Adrenal gland (tissue), 12 donors: Measurements from ENCODE around the gene UBE2E3. TPM values are rescaled to one million over a fixed set of nuclear protein-coding genes. Genes with fewer than 3 reads are reported as not detected.

Experiments used
- DNase-seq, 7 donors: peaks; one replicate each; pipeline ENCODE4 v3.0.0-alpha.2; 2019 to 2020
- H3K27ac ChIP-seq, 5 donors: fragments of 200-600 bp; sonication (generic) in 4 of 5; 1 replicate in 3 of 5; 2 replicates in 2 of 5; pipeline versions ENCODE4 v1.5.1 to v1.8.0; 2016 to 2020; ENCODE audit warnings: mild to moderate bottlenecking in 1 of 5
- H3K27me3 ChIP-seq: fragments of 200-600 bp; 2 replicates; pipeline ENCODE4 v1.8.0; 2021
- H3K36me3 ChIP-seq, 2 donors: fragments of 200-600 bp; replicated peaks in 1 of 2; 1 replicate in 1 of 2; 2 replicates in 1 of 2; pipeline versions ENCODE4 v1.5.1 to v1.8.0; 2018 to 2022
- H3K4me1 ChIP-seq, 2 donors: fragments of 200-600 bp; replicated peaks in 1 of 2; 1 replicate in 1 of 2; 2 replicates in 1 of 2; pipeline versions ENCODE4 v1.5.1 to v1.8.0; 2018 to 2021
- H3K4me3 ChIP-seq, 4 donors: fragments of 200-600 bp; sonication (generic) in 3 of 4; one replicate each; pipeline ENCODE4 v1.5.1; 2016 to 2018
- H3K9me3 ChIP-seq, 3 donors: fragments of 200-600 bp; sonication (generic) in 1 of 3; replicated peaks in 1 of 3; 1 replicate in 2 of 3; 2 replicates in 1 of 3; pipeline versions ENCODE4 v1.5.1 to v1.8.0; 2016 to 2021
- CTCF ChIP-seq, 6 experiments: fragments of 450-650 bp in 4 of 6; fragments of 200-600 bp in 2 of 6; sonication (generic) in 1 of 6; IDR thresholded peaks; 1 replicate in 5 of 6; 2 replicates in 1 of 6; pipeline versions ENCODE4 v1.5.1 to v1.8.0; 2016 to 2021; ENCODE audit warnings: antibody characterized with exemption in 6 of 6, mild to moderate bottlenecking in 2 of 6, moderate library complexity in 1 of 6
- POLR2A ChIP-seq, 2 donors: fragments of 450-650 bp; IDR thresholded peaks; one replicate each; pipeline ENCODE4 v1.6.1; 2017; ENCODE audit warnings: antibody characterized with exemption in 2 of 2, mild to moderate bottlenecking in 2 of 2, moderate library complexity in 1 of 2
- WGBS, 4 donors: extraction: QIAGEN DNeasy Blood & Tissue Kit in 2 of 4; methylation state at CpG; one replicate each; pipeline versions ENCODE4 v1.1.5 to v1.1.7; 2013 to 2017; 5-methylcytosine and 5-hydroxymethylcytosine counted together
- intact Hi-C, 2 donors: fragments of 100-400 bp; cut with DNase I; formaldehyde crosslinking; loops; one replicate each; pipeline versions ENCODE4 v1.14.1 to v1.15.0; 2022 to 2023
- polyA plus RNA-seq, 3 donors: library from polyadenylated mRNA; stranded (reverse); fragments of 200-250 nt in 2 of 3; fragments of 350-450 nt in 1 of 3; fragmentation: Illumina TruSeq in 1 of 3; extraction: RNeasy Lipid Tissue Mini Kit (QIAGEN cat#74804) in 1 of 3; gene quantifications; one replicate each; pipeline ENCODE4 v1.2.3, GENCODE V29; 2013 to 2014
- total RNA-seq, 9 donors: library from RNA; depleted of rRNA in 4 of 9; stranded (reverse); fragments of >200 nt in 4 of 9; fragments of 120-200 nt in 1 of 9; fragmentation: NEBNext Ultra II Directional in 1 of 9; extraction: Animal tissue kit (Norgen Biotek cat#: 25700) in 1 of 9; gene quantifications; one replicate each; pipeline versions ENCODE4 v1.1.0 to v1.2.4, GENCODE V29; 2013 to 2023
- donor health status: healthy with polysubstance abuse.
- donor health status: Bipolar disorder and iron deficiency.
- donor health status: DM: yes; HTN: yes; CAD: no.
- donor health status: DM: no; HTN: no; CAD: no.
- donor health status: DM: no; HTN: no; CAD: no.
- donor health status: DM: yes; HTN: yes; CAD: no.

UBE2E3 gene
- total and polyA plus RNA-seq, 12 donors, result 30.8 to 87.1 (median 51.0) TPM

DNA sequence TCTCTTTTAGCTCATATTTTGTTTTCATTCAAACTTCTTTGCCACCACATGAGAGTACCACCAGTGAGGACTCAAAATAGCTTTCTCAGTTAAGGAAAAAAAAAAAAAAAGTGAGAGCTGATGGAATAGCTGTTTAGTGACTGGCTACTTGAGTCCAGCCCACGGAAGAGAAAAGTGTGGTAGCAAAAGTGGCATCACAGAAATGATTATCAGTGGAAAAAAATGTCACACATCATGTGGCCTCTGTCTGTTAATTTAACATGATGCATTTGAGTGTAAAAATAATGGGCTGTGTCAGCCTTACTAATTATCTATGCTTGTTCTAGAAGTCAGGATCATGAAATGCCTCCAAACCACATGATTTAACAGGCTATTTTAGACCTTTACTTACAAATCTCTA lies 132.5 kb downstream of the UBE2E3 start:
- no peaks in the 10 kb centered on the region for H3K27me3 ChIP-seq
- H3K36me3 ChIP-seq, result no peaks in the 10 kb centered on the region
- no peak overlapping the region for H3K4me3 ChIP-seq
- WGBS, 4 donors, result 74 to 91% (median 83%) methylated on average over 1 of the region's 1 CpG
- no peaks in the 10 kb centered on the region for H3K4me1 ChIP-seq
- H3K27ac ChIP-seq, result no peak overlapping the region
- no peak for TF ChIP-seq POLR2A (IDR thresholded peaks at IDR 0.05)
- no peak for TF ChIP-seq CTCF (IDR thresholded peaks at IDR 0.05)
- no peaks in the 10 kb centered on the region for H3K9me3 ChIP-seq
- no peak for DNase-seq
- intact Hi-C loops, result loop anchor here in 1 of 2 donors (10.0 kb wide), 1 partner anchor 352 kb away; no protein-coding TSS in a partner anchor
